Keratinocyte (primary cell): ENCODE data around the gene BCAS3. TPM values are rescaled to one million over a fixed set of nuclear protein-coding genes. Genes with fewer than 3 reads are reported as not detected.

ENCODE experiments used
- DNase-seq: peaks from one replicate; pipeline ENCODE4 v3.0.0-alpha.2; 2011; ENCODE audit warnings: low read depth, missing footprints, low spot score
- FAIRE-seq: peaks from 2 replicates; lab custom pipeline; 2011; peaks lifted over from hg19 to GRCh38; lab: Jason Lieb, UNC
- H2AFZ ChIP-seq: 2 replicates; pipeline ENCODE4 v1.6.0; 2012; ENCODE audit warnings: low read length, control low read depth, inconsistent platforms; ENCODE audit not compliant: control insufficient read depth
- H3K27ac ChIP-seq: 2 replicates; pipeline ENCODE4 v1.5.1; 2011; ENCODE audit warnings: low read length; ENCODE audit not compliant: control insufficient read depth, insufficient read depth
- H3K27me3 ChIP-seq: 3 replicates; pipeline ENCODE4 v1.6.0; 2011; ENCODE audit warnings: low read length; ENCODE audit not compliant: control insufficient read depth, insufficient read depth; ENCODE audit errors: extremely low read depth
- H3K36me3 ChIP-seq, 2 experiments: 2 replicates in 1 of 2; 3 replicates in 1 of 2; pipeline ENCODE4 v1.5.1; 2011; ENCODE audit warnings: low read length in 2 of 2, mild to moderate bottlenecking in 1 of 2; ENCODE audit not compliant: control insufficient read depth in 2 of 2, insufficient read depth in 2 of 2; ENCODE audit errors: extremely low read depth in 1 of 2
- H3K4me1 ChIP-seq: 3 replicates; pipeline ENCODE4 v1.5.1; 2011; ENCODE audit warnings: low read length; ENCODE audit not compliant: control insufficient read depth, insufficient read depth; ENCODE audit errors: extremely low read depth
- H3K4me2 ChIP-seq: 3 replicates; pipeline ENCODE4 v1.6.0; 2011; ENCODE audit warnings: low read depth, low read length; ENCODE audit not compliant: control insufficient read depth, insufficient read depth; ENCODE audit errors: extremely low read depth
- H3K4me3 ChIP-seq, 3 experiments: fragments of 200-600 bp in 1 of 3; sonication (generic) in 1 of 3; 2 replicates in 2 of 3; 3 replicates in 1 of 3; pipeline ENCODE4 v1.5.1; 2011 to 2016; ENCODE audit warnings: low read length in 3 of 3, mild to moderate bottlenecking in 3 of 3, control low read depth in 2 of 3, inconsistent platforms in 1 of 3, low read depth in 1 of 3, mixed read lengths in 1 of 3, mixed run types in 1 of 3, moderate library complexity in 1 of 3; ENCODE audit not compliant: control insufficient read depth in 2 of 3, insufficient read depth in 2 of 3; ENCODE audit errors: extremely low read depth in 1 of 3
- H3K79me2 ChIP-seq: 2 replicates; pipeline ENCODE4 v1.6.0; 2012; ENCODE audit warnings: low read length; ENCODE audit not compliant: control insufficient read depth, insufficient read depth
- H3K9ac ChIP-seq: 3 replicates; pipeline ENCODE4 v1.6.0; 2011; ENCODE audit warnings: low read length; ENCODE audit not compliant: control insufficient read depth, insufficient read depth; ENCODE audit errors: extremely low read depth
- H3K9me1 ChIP-seq: 3 replicates; pipeline ENCODE4 v1.6.0; 2011; ENCODE audit warnings: low read length; ENCODE audit not compliant: control insufficient read depth, insufficient read depth; ENCODE audit errors: extremely low read depth
- H3K9me3 ChIP-seq: 2 replicates; pipeline ENCODE4 v1.5.1; 2012; ENCODE audit warnings: low read depth, low read length; ENCODE audit not compliant: control insufficient read depth
- H4K20me1 ChIP-seq: 3 replicates; pipeline ENCODE4 v1.6.0; 2011; ENCODE audit warnings: low read length; ENCODE audit not compliant: control insufficient read depth, insufficient read depth; ENCODE audit errors: extremely low read depth
- CTCF ChIP-seq, 3 experiments: IDR thresholded peaks in 1 of 3; conservative IDR thresholded peaks in 1 of 3; optimal IDR thresholded peaks in 1 of 3; 2 replicates in 2 of 3; 3 replicates in 1 of 3; pipeline versions ENCODE3 to v1.5.1; 2011; ENCODE audit warnings: low read length in 3 of 3, mild to moderate bottlenecking in 3 of 3, moderate library complexity in 2 of 3, control low read depth in 1 of 3, inconsistent platforms in 1 of 3; ENCODE audit not compliant: insufficient read depth in 2 of 3; ENCODE audit errors: extremely low read depth in 1 of 3
- EZH2 ChIP-seq: IDR thresholded peaks from one replicate; pipeline ENCODE4 v1.6.1; 2012; ENCODE audit warnings: inconsistent platforms, mild to moderate bottlenecking, low read length, moderate library complexity
- dilution Hi-C: fragments of 300-500 bp; cut with MboI; formaldehyde crosslinking; loops from one replicate; pipeline ENCODE4 v1.7.0; 2020; ENCODE audit warnings: low sequenced_read_pairs; ENCODE audit not compliant: extremely low pct_ligation_motif_present
- polyA plus RNA-seq, 5 experiments: library from polyadenylated mRNA; depleted of rRNA in 3 of 5; stranded (reverse) in 3 of 5; stranded (forward) in 1 of 5; unstranded in 1 of 5; fragments of >200 nt; gene quantifications; 1 replicate in 1 of 5; 2 replicates in 3 of 5; 3 replicates in 1 of 5; pipeline versions ENCODE4 v1.2.1 to v1.2.3, GENCODE V29; 2011 to 2012; ENCODE audit warnings: missing spikeins in 2 of 5, low read depth in 1 of 5, low replicate concordance in 1 of 5

Gene BCAS3
- polyA plus RNA-seq, 1 donor (not counting 4 experiments of a cell fraction or from before 2014, with no cell fraction given) = 11.8 TPM

GRCh38 chr17:61238455-61238933 is 560.8 kb downstream of the BCAS3 start:
- no peaks in the 10 kb centered on the region for H3K9me3 ChIP-seq
- no peak overlapping the region for H3K27ac ChIP-seq
- no peak overlapping the region for H3K4me3 ChIP-seq
- dilution Hi-C loops = no loop called here
- H3K9ac ChIP-seq = no peak overlapping the region
- no peaks in the 10 kb centered on the region for H3K36me3 ChIP-seq
- H3K4me2 ChIP-seq = no peak overlapping the region
- H3K27me3 ChIP-seq = no peaks in the 10 kb centered on the region
- TF ChIP-seq CTCF (optimal IDR thresholded peaks at IDR 0.05 in 1 of 3, IDR thresholded peaks at IDR 0.05 in 1 of 3, conservative IDR thresholded peaks at IDR 0.05 in 1 of 3; ENCODE audit: extremely low read depth in 1 of 3, insufficient read depth in 2 of 3, low read length in 3 of 3) = no peak
- TF ChIP-seq EZH2 = no peak
- H3K4me1 ChIP-seq = no peaks in the 10 kb centered on the region
- no peak overlapping the region for H2AFZ ChIP-seq
- FAIRE-seq (no peak), DNase-seq (no peak)
- no peaks in the 10 kb centered on the region for H4K20me1 ChIP-seq
- no peaks in the 10 kb centered on the region for H3K79me2 ChIP-seq
- no peaks in the 10 kb centered on the region for H3K9me1 ChIP-seq

GRCh38 chr17:61239327-61239726 is 561.7 kb downstream of the BCAS3 start:
- Histone ChIP-seq H3K9ac (no peak overlapping the region), H3K36me3 (no peaks in the 10 kb centered on the region), H3K4me2 (no peak overlapping the region), H3K9me3 (no peaks in the 10 kb centered on the region), H4K20me1 (no peaks in the 10 kb centered on the region), H3K79me2 (no peaks in the 10 kb centered on the region), H3K4me3 (no peak overlapping the region), H2AFZ (no peak overlapping the region), H3K9me1 (no peaks in the 10 kb centered on the region), H3K27me3 (no peaks in the 10 kb centered on the region), H3K27ac (no peak overlapping the region), H3K4me1 (no peaks in the 10 kb centered on the region)
- dilution Hi-C loops = no loop called here
- DNase-seq = no peak
- no peak for TF ChIP-seq CTCF (optimal IDR thresholded peaks at IDR 0.05 in 1 of 3, IDR thresholded peaks at IDR 0.05 in 1 of 3, conservative IDR thresholded peaks at IDR 0.05 in 1 of 3; ENCODE audit: extremely low read depth in 1 of 3, insufficient read depth in 2 of 3, low read length in 3 of 3)
- TF ChIP-seq EZH2 = no peak
- no peak for FAIRE-seq
